ENCODE measurements around the gene TBCE.

TBCE gene

GRCh38 chr1:235367000-235367908 lies at the start of gene TBCE:
Gene TBCE, plus strand, starts transcription at chr1:235367427. Its CDS starts 12,623 bp downstream, at chr1:235380050.
- DNase-seq = peak; percentile 97

- DNase-seq = no peak
These were observed 48.0 kb upstream of the TBCE start for GRCh38 chr1:235319255-235319654.

- DNase-seq = no peak
These were observed 46.6 kb upstream of the TBCE start for GRCh38 chr1:235320521-235321179.

- no peak for DNase-seq
These were observed 42.9 kb upstream of the TBCE start for GRCh38 chr1:235324296-235324695.

- DNase-seq = no peak
These were observed 42.1 kb upstream of the TBCE start for GRCh38 chr1:235325139-235325538.

- no peak for DNase-seq
These were observed 41.4 kb upstream of the TBCE start for GRCh38 chr1:235325854-235326253.

GRCh38 chr1:235326719-235327558 lies 40.3 kb upstream of the TBCE start:
- DNase-seq = no peak

- no peak for DNase-seq
These were observed 39.5 kb upstream of the TBCE start, which contains the start of gene ARID4B for GRCh38 chr1:235327559-235328270. Gene ARID4B, minus strand, starts transcription at chr1:235328179. Its CDS starts 1,260 bp downstream, at chr1:235326919.

GRCh38 chr1:235328271-235329138 lies 38.7 kb upstream of the TBCE start, which contains the start of gene GGPS1:
Gene GGPS1, plus strand, starts transcription at chr1:235328570. Its CDS starts 6,695 bp downstream, at chr1:235335265.
- peak; percentile 99 for DNase-seq

GRCh38 chr1:235329139-235329902 lies 37.9 kb upstream of the TBCE start:
- no peak for DNase-seq

GRCh38 chr1:235330918-235331285 lies 36.3 kb upstream of the TBCE start:
- DNase-seq = no peak

GRCh38 chr1:235331401-235331800 lies 35.8 kb upstream of the TBCE start:
- no peak for DNase-seq

GRCh38 chr1:235336903-235337302 lies 30.3 kb upstream of the TBCE start:
- no peak for DNase-seq

- DNase-seq = no peak
These were observed 27.5 kb upstream of the TBCE start for GRCh38 chr1:235339746-235340145.

GRCh38 chr1:235341334-235341733 lies 25.9 kb upstream of the TBCE start:
- no peak for DNase-seq

GRCh38 chr1:235342039-235342438 lies 25.2 kb upstream of the TBCE start:
- no peak for DNase-seq

GRCh38 chr1:235342471-235342870 lies 24.8 kb upstream of the TBCE start:
- DNase-seq = no peak

- no peak for DNase-seq
These were observed 23.5 kb upstream of the TBCE start for GRCh38 chr1:235343726-235344125.

GRCh38 chr1:235351441-235351840 lies 15.8 kb upstream of the TBCE start:
- DNase-seq = no peak

- DNase-seq = no peak
These were observed 15.3 kb upstream of the TBCE start for GRCh38 chr1:235351898-235352297.

Measured in amniotic stem cell (primary cell).